Testis (tissue), 2 donors: ENCODE data around the gene RIMS1.

Source experiments
- POLR2A ChIP-seq: fragments of 450-650 bp; IDR thresholded peaks from one replicate; pipeline ENCODE4 v1.6.1; 2017; ENCODE audit warnings: antibody characterized with exemption, mild to moderate bottlenecking, moderate library complexity
- TF ChIP-seq, protein P1 (sequence below), 3 experiments: fragments of 450-650 bp in 2 of 3; fragments of 200-600 bp in 1 of 3; sonication (generic) in 1 of 3; IDR thresholded peaks; one replicate each; pipeline ENCODE4 v1.5.1; 2016 to 2019; ENCODE audit warnings: antibody characterized with exemption in 3 of 3, mild to moderate bottlenecking in 2 of 3, moderate library complexity in 1 of 3

DNA sequence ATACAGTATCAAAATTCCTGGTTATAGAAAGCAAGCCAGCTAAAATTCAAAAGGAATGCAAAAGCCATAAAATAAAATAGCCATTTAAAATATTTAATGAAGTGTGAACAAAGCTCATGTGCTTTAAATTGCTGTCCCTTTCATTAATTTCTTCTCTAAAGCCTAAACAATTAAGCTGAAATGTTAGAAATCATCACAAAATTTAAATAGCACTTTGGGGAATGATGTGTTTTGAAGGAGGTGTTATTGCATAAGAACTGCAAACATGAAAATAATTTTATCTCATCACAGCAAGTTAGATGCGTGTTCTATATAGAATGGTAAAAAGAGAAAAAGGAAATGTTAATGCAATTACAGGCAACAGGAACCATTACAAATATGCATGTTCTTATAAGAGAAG is 111.0 kb downstream of the RIMS1 start:
- TF ChIP-seq, protein P1, sequence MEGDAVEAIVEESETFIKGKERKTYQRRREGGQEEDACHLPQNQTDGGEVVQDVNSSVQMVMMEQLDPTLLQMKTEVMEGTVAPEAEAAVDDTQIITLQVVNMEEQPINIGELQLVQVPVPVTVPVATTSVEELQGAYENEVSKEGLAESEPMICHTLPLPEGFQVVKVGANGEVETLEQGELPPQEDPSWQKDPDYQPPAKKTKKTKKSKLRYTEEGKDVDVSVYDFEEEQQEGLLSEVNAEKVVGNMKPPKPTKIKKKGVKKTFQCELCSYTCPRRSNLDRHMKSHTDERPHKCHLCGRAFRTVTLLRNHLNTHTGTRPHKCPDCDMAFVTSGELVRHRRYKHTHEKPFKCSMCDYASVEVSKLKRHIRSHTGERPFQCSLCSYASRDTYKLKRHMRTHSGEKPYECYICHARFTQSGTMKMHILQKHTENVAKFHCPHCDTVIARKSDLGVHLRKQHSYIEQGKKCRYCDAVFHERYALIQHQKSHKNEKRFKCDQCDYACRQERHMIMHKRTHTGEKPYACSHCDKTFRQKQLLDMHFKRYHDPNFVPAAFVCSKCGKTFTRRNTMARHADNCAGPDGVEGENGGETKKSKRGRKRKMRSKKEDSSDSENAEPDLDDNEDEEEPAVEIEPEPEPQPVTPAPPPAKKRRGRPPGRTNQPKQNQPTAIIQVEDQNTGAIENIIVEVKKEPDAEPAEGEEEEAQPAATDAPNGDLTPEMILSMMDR (IDR thresholded peaks at IDR 0.05), result no peak
- TF ChIP-seq POLR2A, result no peak
